Endothelial cell of umbilical vein (primary cell): Measurements from ENCODE around the gene IRX3. TPM values are rescaled to one million over a fixed set of nuclear protein-coding genes. Genes with fewer than 3 reads are reported as not detected.

Source experiments
- BruUV-seq: library from RNA; stranded (reverse); fragments of 400-500 nt; replicated peaks from 2 replicates; lab custom pipeline; 2021; lab: Mats Ljungman, UMichigan
- CTCF ChIA-PET: fragments of 300-600, 350-600 bp; sonication (Branson Sonifier 250); formaldehyde crosslinking; loops from one replicate; lab custom pipeline; 2021; ENCODE audit warnings: antibody characterized with exemption, inconsistent platforms; lab: Charles Lee
- POLR2A ChIA-PET: fragments of 300-600, 350-600 bp; sonication (Branson Sonifier 250); formaldehyde crosslinking; loops from one replicate; lab custom pipeline; 2021; ENCODE audit warnings: antibody characterized with exemption, inconsistent platforms; lab: Charles Lee
- DNase-seq: peaks from one replicate; pipeline ENCODE4 v3.0.0-alpha.2; 2011; ENCODE audit warnings: low read depth, low spot score
- FAIRE-seq: peaks from 2 replicates; lab custom pipeline; 2011; peaks lifted over from hg19 to GRCh38; lab: Jason Lieb, UNC
- H2AFZ ChIP-seq: 2 replicates; pipeline ENCODE4 v1.6.0; 2012; ENCODE audit warnings: low read depth, low read length, control low read depth, inconsistent platforms
- H3K27ac ChIP-seq: 2 replicates; pipeline ENCODE4 v1.5.1; 2011; ENCODE audit warnings: low read depth, mild to moderate bottlenecking, control low read depth, low read length, moderate library complexity; ENCODE audit not compliant: insufficient read depth
- H3K27me3 ChIP-seq, 2 experiments: 2 replicates each; pipeline versions ENCODE4 v1.6.0 to v1.6.1; 2011; ENCODE audit warnings: low read length in 2 of 2, mixed read lengths in 1 of 2; ENCODE audit not compliant: control insufficient read depth in 2 of 2, insufficient read depth in 2 of 2
- H3K36me3 ChIP-seq, 2 experiments: 2 replicates in 1 of 2; 3 replicates in 1 of 2; pipeline ENCODE4 v1.5.1; 2011; ENCODE audit warnings: low read length in 2 of 2, mild to moderate bottlenecking in 1 of 2, moderate library complexity in 1 of 2; ENCODE audit not compliant: control insufficient read depth in 2 of 2, insufficient read depth in 2 of 2; ENCODE audit errors: extremely low read depth in 1 of 2
- H3K4me1 ChIP-seq: 3 replicates; pipeline ENCODE4 v1.5.1; 2011; ENCODE audit warnings: mild to moderate bottlenecking, low read length; ENCODE audit not compliant: control insufficient read depth, insufficient read depth; ENCODE audit errors: extremely low read depth
- H3K4me2 ChIP-seq: 2 replicates; pipeline ENCODE4 v1.6.1; 2011; ENCODE audit warnings: low read length, control low read depth, mixed read lengths; ENCODE audit not compliant: insufficient read depth
- H3K4me3 ChIP-seq, 3 experiments: fragments of 200-600 bp in 1 of 3; sonication (generic), shearing (Covaris generic) in 1 of 3; replicated peaks in 1 of 3; 2 replicates each; pipeline ENCODE4 v1.5.1; 2011 to 2016; ENCODE audit warnings: control low read depth in 3 of 3, low read length in 3 of 3, mild to moderate bottlenecking in 2 of 3, inconsistent platforms in 1 of 3, low read depth in 1 of 3, moderate library complexity in 1 of 3; ENCODE audit not compliant: insufficient read depth in 1 of 3
- H3K79me2 ChIP-seq: 2 replicates; pipeline ENCODE4 v1.6.0; 2012; ENCODE audit warnings: low read length, inconsistent platforms; ENCODE audit not compliant: control insufficient read depth, insufficient read depth
- H3K9ac ChIP-seq: replicated peaks from 2 replicates; pipeline ENCODE3; 2011; ENCODE audit warnings: low read length, control low read depth; ENCODE audit not compliant: insufficient read depth; ENCODE audit errors: extremely low read depth
- H3K9me1 ChIP-seq: replicated peaks from 3 replicates; pipeline ENCODE4 v1.6.0; 2011; ENCODE audit warnings: mild to moderate bottlenecking, low read length; ENCODE audit not compliant: control insufficient read depth, insufficient read depth; ENCODE audit errors: extremely low read depth
- H3K9me3 ChIP-seq: replicated peaks from 2 replicates; pipeline ENCODE4 v1.5.1; 2012; ENCODE audit warnings: low read length, inconsistent platforms; ENCODE audit not compliant: control insufficient read depth, insufficient read depth
- H4K20me1 ChIP-seq: replicated peaks from 2 replicates; pipeline ENCODE3; 2011; ENCODE audit warnings: mild to moderate bottlenecking, low read length; ENCODE audit not compliant: control insufficient read depth, insufficient read depth; ENCODE audit errors: extremely low read depth
- CTCF ChIP-seq, 2 donors: IDR thresholded peaks; 1 replicate in 1 of 2; 2 replicates in 1 of 2; pipeline ENCODE4 v1.5.1; 2011; ENCODE audit warnings: low read length in 2 of 2, mild to moderate bottlenecking in 2 of 2, moderate library complexity in 2 of 2, control low read depth in 1 of 2, inconsistent platforms in 1 of 2, low read depth in 1 of 2; ENCODE audit not compliant: insufficient read depth in 1 of 2; ENCODE audit errors: extremely low read depth in 1 of 2
- EZH2 ChIP-seq: IDR thresholded peaks from 2 replicates; pipeline ENCODE4 v1.6.1; 2012; ENCODE audit warnings: borderline replicate concordance, low read depth, mild to moderate bottlenecking, moderate library complexity, low read length, inconsistent platforms; ENCODE audit not compliant: severe bottlenecking
- FOS ChIP-seq: IDR thresholded peaks from 2 replicates; pipeline ENCODE4 v1.6.1; 2011; ENCODE audit warnings: mild to moderate bottlenecking, low read length, moderate library complexity, borderline replicate concordance; ENCODE audit not compliant: insufficient read depth
- GATA2 ChIP-seq: IDR thresholded peaks from 2 replicates; pipeline ENCODE4 v1.7.0; 2011; ENCODE audit warnings: low read depth, mild to moderate bottlenecking, moderate library complexity, mixed read lengths, low read length; ENCODE audit not compliant: insufficient read length, insufficient read depth
- JUN ChIP-seq: IDR thresholded peaks from 2 replicates; pipeline ENCODE4 v1.6.1; 2011; ENCODE audit warnings: borderline replicate concordance, low read depth; ENCODE audit not compliant: insufficient read length, insufficient read depth
- MYC ChIP-seq: IDR thresholded peaks from one replicate; pipeline ENCODE4 v1.6.1; 2011; ENCODE audit warnings: mild to moderate bottlenecking, low read depth, low read length
- POLR2A ChIP-seq: IDR thresholded peaks from 2 replicates; pipeline ENCODE4 v1.6.1; 2012; ENCODE audit warnings: low read depth, mild to moderate bottlenecking, control low read depth, low read length
- dilution Hi-C: fragments of 300-500 bp; cut with MboI; formaldehyde crosslinking; loops from one replicate; pipeline ENCODE4 v1.15.0; 2019; ENCODE audit warnings: low sequenced_read_pairs; ENCODE audit not compliant: extremely low pct_ligation_motif_present
- intact Hi-C: fragments of 100-400 bp; cut with micrococcal nuclease; formaldehyde crosslinking; loops from one replicate; pipeline ENCODE4 v1.10.0; 2022
- polyA plus RNA-seq, 4 experiments: library from polyadenylated mRNA; depleted of rRNA in 3 of 4; stranded (reverse) in 3 of 4; unstranded in 1 of 4; fragments of >200 nt; gene quantifications; 2 replicates each; pipeline versions ENCODE4 v1.2.1 to v1.2.3, GENCODE V29; 2011 to 2012; ENCODE audit warnings: missing spikeins in 1 of 4
- total RNA-seq: library from RNA; stranded (reverse); gene quantifications from 2 replicates; pipeline ENCODE4 v1.2.3, GENCODE V29; 2021
- TF ChIP-seq, protein P1 (sequence below): IDR thresholded peaks from 2 replicates; pipeline ENCODE4 v1.6.1; 2011; ENCODE audit not compliant: insufficient read depth, insufficient read length

The IRX3 gene
- total and polyA plus RNA-seq, 2 donors (not counting 3 experiments of a cell fraction or from before 2014, with no cell fraction given): not detected

- TF ChIP-seq EZH2 (peak; percentile 72), POLR2A (no peak), GATA2 (no peak), CTCF (IDR thresholded peaks at IDR 0.05; ENCODE audit: extremely low read depth in 1 of 2, insufficient read depth in 1 of 2, low read depth in 1 of 2, low read length in 2 of 2) (no peak), JUN (no peak), MYC (no peak), FOS (no peak)
- TF ChIP-seq, protein P1, sequence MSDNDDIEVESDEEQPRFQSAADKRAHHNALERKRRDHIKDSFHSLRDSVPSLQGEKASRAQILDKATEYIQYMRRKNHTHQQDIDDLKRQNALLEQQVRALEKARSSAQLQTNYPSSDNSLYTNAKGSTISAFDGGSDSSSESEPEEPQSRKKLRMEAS: no peak
- no peak overlapping the region for H3K9ac ChIP-seq
- H2AFZ ChIP-seq: no peak overlapping the region
- no peak overlapping the region for H3K4me2 ChIP-seq
- FAIRE-seq (no peak), DNase-seq (no peak)
- no TSS peak for BruUV-seq
- peaks cover 8% of the 10 kb centered on the region for H3K4me1 ChIP-seq
- POLR2A ChIA-PET: no interaction called here
- dilution Hi-C loops: no loop called here
- intact Hi-C loops: no loop called here
- H4K20me1 ChIP-seq: no peaks in the 10 kb centered on the region
- H3K9me3 ChIP-seq: no peaks in the 10 kb centered on the region
- CTCF ChIA-PET: no interaction called here
- no peaks in the 10 kb centered on the region for H3K36me3 ChIP-seq
- peaks cover 61 to 64% of the 10 kb centered on the region in 2 experiments for H3K27me3 ChIP-seq
- H3K9me1 ChIP-seq: no peaks in the 10 kb centered on the region
- no peak overlapping the region for H3K27ac ChIP-seq
- H3K4me3 ChIP-seq: no peak overlapping the region
- no peaks in the 10 kb centered on the region for H3K79me2 ChIP-seq
Observed at GRCh38 chr16:54290833-54291655, 4.5 kb upstream of the IRX3 start.
